Dermis microvascular lymphatic vessel endothelial cell (primary cell): ENCODE measurements around the gene ARHGAP42. TPM values are rescaled to one million over a fixed set of nuclear protein-coding genes. Genes with fewer than 3 reads are reported as not detected.
"Not testable (repeated sequence)": the region's sequence is repeated elsewhere in the genome, so short reads cannot be mapped to it uniquely, and the experiment has no call there.

Source experiments
- DNase-seq, 2 donors: peaks; one replicate each; pipeline versions ENCODE4 v3.0.0 to v3.0.0-alpha.2; 2010; ENCODE audit warnings: low read depth in 2 of 2
- total RNA-seq: library from RNA; depleted of rRNA; stranded (reverse); fragments of >200 nt; gene quantifications from 2 replicates; pipeline ENCODE4 v1.2.1, GENCODE V29; 2014

Gene ARHGAP42
- total RNA-seq, 1 donor from 2014 or later: 4.9 TPM

GRCh38 chr11:100726680-100727079 lies 39.6 kb downstream of the ARHGAP42 start:
- DNase-seq: no peak

DNA sequence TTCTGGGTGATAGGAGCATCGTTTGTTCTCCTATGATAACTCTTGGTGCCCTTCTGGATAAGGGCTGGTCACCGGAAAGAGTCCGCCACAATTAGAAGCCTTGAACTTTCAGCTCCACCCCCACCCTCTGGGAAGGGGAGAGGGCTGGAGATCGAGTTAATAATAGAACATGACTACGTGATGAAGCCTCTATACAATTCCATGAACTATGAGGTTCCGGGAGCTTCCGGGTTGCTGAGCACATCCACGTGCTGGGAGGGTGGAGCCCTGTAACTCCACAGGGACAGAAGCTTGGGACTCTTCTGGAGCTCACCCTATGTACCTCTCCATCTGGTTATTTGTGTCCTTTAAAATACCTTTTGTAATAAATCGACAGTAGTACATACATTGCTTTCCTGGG lies 40.3 kb downstream of the ARHGAP42 start:
- no peak for DNase-seq

DNA sequence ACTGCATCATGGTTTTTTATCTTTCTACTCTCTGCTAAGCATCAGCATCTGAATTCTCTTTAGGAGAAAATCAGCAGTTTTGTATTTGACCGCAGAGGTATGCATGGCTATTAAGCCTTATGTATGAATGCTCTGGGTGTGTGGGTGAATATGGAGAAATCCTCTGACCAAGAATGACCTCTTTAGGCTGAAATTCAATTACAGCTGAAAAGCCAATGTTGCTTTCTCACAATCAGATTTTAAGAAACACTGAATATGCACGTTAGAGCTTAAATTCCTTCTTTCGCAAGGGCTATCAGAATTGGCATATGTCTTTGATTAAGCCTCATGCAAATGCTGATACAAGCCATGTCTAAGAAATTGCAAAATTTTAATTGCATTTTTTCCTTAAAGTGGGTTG lies 43.2 kb downstream of the ARHGAP42 start:
- no peak for DNase-seq

- DNase-seq: no peak
These were observed 44.4 kb downstream of the ARHGAP42 start for GRCh38 chr11:100731471-100731870.

- no peak for DNase-seq
These were observed 45.9 kb downstream of the ARHGAP42 start for GRCh38 chr11:100732949-100733348.

- DNase-seq: no peak
These were observed 47.8 kb downstream of the ARHGAP42 start for GRCh38 chr11:100734743-100735527.

- DNase-seq: no peak
These were observed 49.0 kb downstream of the ARHGAP42 start for GRCh38 chr11:100735949-100736675.

GRCh38 chr11:100738701-100739270 lies 51.7 kb downstream of the ARHGAP42 start:
- DNase-seq: no peak

- peak; percentile 9 to 91 for DNase-seq
These were observed 52.6 kb downstream of the ARHGAP42 start for GRCh38 chr11:100739666-100740065.

- DNase-seq: peak in 1 of 2 donors; percentile 38
These were observed 53.4 kb downstream of the ARHGAP42 start for GRCh38 chr11:100740440-100740839.

DNA sequence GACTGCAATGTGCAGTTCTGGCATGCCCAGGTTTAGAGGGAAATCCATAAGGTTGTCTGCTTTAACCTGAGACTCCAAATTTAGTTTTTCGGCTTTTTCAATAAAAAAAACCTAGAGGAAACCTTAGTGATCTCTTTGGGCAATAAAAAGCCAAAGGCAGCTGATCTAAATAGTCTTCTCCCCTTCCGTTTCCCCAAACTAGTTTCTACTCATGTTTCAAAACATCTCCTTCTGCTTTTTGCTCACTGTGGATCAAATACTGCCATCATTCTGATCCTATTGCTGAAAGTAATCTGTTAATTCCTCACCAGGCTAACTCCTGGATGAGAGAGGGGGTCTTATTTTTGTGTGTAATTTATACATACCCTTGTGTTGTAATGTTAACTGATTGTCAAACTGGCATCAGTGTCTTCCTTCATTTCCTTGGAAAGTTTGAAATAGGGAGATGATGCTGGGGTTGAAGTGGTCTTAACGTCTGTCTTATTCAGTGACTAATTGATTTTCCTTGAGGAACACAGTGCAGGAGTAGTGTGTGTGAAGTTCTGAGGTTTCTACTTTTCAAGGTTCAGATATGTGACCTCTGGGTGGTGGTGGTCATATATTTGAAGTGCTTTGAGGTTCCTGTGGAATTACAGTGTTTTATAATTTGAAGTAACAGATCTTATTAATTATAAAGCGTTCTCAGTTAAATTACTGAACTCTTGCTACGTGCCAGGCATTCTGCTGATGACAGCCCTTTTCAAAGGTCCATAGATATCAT lies 55.0 kb downstream of the ARHGAP42 start:
- no peak for DNase-seq

GRCh38 chr11:100746448-100746847 lies 59.4 kb downstream of the ARHGAP42 start:
- DNase-seq: no peak

DNA sequence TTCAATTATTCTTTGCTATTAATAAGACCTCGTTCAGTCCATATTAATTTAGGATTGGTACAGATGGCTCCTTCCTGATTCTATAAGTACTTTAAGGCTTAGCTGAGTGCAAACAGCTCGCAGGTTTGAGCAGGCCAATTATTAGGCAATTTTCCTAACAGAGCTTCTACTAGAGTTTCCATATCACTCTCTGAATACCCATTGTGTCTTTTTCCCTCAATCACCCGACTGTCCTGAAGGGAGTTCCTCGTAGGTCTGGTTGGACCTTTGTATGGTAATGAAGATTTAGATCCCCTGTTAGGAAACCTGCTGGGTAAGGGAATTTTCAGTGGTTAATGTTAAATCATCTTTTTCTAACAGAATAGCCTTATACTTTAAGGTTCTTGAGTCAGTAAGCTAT lies 61.1 kb downstream of the ARHGAP42 start:
- DNase-seq: no peak

DNA sequence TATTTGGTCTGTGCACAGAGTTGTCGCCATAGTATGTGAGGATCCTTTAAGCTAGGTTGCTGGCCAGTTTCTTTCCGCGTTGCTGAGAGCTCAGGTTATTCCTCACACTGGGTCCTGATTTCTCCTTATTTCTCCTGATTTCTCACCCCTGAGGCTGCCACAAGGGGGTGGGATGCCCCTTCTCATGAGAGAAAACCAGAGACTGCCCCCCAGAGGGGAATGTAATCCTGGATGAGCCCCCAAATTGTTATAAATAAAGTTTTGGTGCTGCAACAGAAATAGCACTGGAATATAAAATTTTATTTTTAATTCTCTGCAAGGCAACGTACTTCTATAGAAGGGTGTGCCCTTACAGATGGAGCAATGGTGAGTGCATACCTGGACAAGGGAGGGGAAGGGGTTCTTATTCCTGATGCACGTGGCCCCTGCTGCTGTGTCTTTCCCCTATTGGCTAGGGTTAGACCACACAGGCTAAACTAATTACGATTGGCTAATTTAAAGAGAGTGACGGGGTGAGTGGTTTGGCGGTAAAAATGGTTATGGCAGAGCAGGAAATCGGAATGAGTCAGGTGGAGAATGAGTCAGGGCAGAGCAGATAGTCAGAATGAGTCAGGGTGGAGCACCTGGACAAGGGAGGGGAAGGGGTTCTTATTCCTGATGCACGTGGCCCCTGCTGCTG lies 62.9 kb downstream of the ARHGAP42 start:
- not testable (repeated sequence) for DNase-seq

- not testable (repeated sequence) for DNase-seq
These were observed 63.4 kb downstream of the ARHGAP42 start for GRCh38 chr11:100750566-100750891.

DNA sequence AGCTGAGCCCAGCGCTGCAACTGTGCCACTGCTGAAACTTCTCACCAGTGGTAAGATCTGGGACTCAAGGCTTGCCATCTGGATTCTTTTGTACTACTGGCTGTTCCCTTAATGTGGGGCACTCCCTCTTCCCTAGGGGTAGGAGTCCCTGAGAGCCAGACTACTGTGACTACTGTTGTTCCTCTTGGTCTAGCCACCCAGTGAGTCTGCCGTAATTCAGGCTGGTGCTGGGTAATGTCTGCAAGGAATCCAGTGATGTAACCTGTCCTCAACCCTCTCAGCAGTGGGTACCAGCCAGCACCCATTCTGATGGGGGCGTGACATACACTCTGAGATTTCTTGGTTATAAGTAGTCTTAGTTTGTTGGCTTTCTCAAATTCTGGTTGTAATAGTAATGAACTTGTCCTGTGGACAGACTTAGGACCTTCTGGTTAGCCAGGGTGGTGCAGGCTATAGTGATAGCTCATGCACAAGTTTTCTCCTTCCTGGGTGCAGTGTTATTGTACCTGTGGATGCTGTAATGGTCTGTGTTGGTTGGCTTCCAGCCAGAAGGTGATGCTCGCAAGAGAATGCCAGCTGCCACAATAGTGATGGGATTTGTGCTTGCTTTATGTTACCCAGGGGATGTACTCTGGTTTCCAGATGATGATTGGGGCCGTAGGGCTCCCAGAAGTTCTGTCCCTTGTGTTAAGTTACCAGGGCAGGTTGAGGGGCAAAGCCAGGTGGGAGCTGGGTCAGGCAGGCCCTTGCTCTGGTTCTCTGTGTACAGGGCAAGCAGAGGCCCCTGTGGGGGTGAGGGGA lies 65.5 kb downstream of the ARHGAP42 start:
- no peak for DNase-seq

GRCh38 chr11:100753172-100753543 lies 66.1 kb downstream of the ARHGAP42 start:
- no peak for DNase-seq

GRCh38 chr11:100753571-100753970 lies 66.5 kb downstream of the ARHGAP42 start:
- DNase-seq: no peak

DNA sequence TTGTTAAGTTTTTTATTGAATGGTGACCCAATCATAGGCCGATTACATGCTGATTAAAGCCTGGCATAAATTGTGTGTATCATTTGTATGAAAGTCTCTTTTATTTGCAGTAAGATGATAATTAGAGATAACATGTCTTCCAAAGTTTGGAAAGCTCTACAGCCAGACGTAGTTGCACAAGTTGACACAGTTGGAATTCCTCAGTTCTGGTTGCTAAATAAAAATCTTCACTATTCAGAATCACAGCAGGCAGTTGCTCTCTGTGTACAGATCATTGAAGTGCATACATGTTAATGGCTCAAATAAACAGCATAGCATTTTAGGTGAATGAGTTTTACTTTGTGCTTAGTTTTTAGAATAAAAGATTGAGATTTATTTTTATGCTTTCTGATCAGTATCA lies 69.5 kb downstream of the ARHGAP42 start:
- DNase-seq: no peak

- DNase-seq: no peak
These were observed 70.6 kb downstream of the ARHGAP42 start for GRCh38 chr11:100757646-100758045.

DNA sequence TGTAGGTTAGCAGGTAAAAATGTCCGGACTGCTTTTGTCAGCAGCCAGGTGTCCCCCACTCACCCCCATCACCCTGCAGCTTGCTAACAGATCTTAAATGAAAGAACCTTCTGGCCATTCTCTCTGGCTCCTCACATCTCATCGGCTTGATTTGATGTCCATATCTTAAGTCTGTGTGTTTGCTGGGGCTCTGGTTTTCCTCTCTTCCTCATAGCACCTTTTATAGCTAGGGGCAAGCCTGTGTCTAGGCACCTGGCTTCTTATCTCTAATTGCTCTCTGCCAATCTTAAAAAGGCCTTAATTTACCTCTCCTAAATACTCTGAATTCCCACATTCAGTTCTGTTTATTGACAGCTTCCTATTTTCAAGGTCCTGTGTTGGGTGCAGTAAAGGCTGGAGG lies 72.0 kb downstream of the ARHGAP42 start:
- DNase-seq: no peak
